HG02759 (cell line): Measurements from ENCODE around the gene TEDC2.
A peak's percentile ranks its signal among the peaks of the same experiment; 100 is the strongest.
"Not testable (repeated sequence)": the region's sequence is repeated elsewhere in the genome, so short reads cannot be mapped to it uniquely, and the experiment has no call there.

ENCODE experiments used
- ATAC-seq: cut with Tn5 transposase; IDR thresholded peaks from one replicate; pipeline ENCODE4 v1.9.1; 2021; ENCODE audit warnings: mild to moderate bottlenecking, moderate library complexity; ENCODE audit not compliant: unreplicated experiment

The TEDC2 gene, protein sequence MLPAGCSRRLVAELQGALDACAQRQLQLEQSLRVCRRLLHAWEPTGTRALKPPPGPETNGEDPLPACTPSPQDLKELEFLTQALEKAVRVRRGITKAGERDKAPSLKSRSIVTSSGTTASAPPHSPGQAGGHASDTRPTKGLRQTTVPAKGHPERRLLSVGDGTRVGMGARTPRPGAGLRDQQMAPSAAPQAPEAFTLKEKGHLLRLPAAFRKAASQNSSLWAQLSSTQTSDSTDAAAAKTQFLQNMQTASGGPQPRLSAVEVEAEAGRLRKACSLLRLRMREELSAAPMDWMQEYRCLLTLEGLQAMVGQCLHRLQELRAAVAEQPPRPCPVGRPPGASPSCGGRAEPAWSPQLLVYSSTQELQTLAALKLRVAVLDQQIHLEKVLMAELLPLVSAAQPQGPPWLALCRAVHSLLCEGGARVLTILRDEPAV

DNA sequence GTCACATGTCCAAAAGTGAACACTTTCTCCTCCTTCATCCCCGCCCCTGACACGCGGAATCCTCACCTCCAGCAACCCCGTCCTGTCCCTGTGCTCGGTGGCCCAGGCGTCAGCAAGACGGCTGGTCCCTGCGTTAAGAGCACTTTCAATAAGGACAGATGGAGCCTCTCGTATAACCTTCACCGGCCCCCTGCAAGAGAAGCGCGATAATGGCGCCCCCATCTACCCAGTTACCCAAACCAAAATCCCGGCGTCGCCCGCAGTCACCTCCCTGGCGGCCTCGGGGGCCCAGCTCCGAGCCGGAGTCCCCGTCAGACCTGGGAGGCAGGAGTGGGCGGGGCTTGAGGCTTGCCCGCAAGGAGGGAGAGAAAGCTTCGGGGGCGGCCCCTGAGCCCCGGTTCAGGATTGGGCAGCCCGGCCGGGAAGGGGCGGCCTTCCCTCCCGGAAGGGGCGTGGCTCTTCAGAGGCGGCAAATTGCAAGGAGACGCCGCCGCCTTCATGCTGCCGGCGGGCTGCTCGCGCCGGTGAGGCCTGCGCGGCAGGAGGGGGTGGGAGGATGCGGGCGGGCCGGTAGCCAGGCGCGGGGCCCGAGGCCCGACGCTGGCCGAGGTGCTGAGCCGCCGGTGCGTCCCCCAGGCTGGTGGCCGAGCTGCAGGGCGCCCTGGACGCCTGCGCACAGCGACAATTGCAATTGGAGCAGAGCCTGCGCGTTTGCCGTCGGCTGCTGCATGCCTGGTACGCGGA, at the start of gene TEDC2:
TEDC2 (plus strand) TSS at position 463 of the 744 bp plus-strand sequence; CDS start at position 499, 36 bp downstream.
- ATAC-seq, result peak; percentile 93

DNA sequence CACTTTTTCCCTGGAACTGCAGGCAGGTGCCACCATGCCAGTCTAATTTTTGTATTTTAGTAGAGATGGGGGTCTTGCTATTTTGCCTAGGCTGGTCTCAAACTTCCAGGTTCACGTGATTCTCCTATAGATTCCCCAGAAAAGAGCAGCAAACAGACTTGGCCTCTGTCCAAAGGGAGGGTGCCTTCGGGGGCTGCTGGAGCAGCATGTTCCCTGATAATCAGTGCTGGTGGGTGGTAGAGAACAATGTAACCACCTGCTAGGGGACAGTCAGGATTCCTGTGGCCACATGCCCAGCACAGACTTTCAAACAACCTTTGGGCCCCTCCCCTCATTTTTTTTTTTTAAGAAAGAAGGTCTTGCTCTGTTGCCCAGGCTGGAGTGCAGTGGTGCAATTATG, 44.8 kb upstream of the TEDC2 start:
- no peak for ATAC-seq

DNA sequence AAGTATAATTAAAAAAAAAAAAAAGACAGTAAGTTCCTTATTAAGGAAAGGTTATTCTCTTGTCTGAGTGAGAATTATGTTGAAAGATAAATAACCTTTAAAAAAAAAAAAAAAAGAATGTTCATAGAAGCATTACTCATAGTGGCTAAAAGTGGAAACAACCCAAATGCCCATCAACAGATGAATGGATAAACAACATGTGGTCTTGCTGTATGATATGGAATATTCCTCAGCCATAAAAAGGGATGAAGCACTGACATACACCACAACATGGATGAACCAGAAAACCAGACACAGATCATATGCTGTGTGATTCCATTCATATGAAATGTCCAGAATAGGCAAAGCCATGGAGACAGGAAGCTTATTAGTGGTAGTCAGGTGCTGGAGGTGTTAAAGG, 39.9 kb upstream of the TEDC2 start:
- ATAC-seq, result no peak

DNA sequence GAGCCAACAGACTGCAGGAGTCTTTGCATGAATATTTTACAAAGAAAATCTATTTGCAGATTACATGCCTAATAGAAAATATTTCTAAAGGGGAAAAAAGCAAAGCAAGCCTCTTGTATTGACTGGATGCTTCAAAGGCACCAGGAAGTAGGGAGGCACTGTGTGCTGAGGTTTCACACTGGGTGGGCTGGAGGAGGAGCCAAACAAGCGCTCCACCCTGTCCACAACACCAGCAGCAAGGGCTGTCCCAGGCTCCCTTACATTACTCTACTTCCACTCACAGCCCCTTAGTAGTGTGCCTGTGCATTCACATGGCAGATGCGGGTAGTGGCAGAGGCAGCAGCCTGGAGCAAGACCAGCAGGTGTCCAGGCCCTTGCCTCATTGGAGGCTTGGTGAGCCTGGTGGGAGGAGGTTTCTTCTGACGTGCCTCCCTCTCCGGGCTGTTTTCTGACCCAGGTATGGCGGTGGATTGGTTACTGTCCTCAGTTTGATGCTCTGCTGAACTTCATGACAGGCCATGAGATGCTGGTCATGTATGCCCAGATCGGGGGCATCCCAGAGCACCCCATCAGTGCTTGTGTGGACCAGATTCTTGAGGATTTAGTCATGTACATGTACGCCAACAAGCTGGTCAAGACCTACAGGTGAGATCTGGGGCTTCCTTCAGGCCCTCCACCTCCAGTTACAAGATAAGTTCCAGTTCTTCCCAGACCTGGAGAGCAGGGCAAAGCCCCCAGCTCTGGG, 37.6 kb upstream of the TEDC2 start:
- ATAC-seq, result no peak

DNA sequence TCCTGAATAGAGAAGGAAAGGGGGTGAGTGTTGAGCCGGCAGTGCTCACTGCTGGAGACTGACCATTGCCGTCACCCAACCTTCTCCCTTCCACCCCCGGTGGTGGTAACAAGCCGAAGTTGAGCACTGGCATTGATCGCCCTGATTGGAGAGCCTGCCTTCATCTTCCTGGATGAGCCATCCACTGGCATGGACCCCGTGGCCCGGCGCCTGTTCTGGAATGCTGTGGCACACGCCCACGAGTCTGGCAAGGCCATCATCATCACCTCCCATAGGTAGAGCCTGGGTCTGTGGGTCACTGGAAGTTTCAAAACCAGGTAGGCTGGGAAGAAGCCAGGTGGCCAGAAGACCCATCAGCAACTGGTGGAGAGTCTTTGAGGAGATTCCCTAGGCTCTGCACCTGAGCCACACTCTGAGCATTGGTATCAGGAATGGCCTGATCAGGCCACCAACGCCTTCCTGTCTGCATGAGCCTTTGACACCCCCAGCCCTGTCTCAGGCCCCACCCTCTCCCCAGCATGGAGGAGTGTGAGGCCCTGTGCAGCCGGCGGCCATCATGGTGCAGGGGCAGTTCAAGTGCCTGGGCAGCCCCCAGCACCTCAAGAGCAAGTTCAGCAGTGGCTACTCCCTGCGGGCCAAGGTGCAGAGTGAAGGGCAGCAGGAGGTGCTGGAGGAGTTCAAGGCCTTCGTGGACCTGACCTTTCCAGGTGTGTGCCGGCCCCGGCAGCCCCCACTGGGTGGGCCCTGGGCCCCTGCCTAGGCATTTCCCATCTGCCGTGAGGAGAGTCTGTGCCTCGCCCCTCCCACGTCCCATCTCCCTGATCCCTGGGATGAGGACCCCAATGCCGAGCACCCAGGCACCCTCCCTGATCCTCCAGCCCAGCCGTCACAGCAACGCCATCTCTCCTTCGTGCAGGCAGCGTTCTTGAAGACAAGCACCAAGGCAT, 35.6 kb upstream of the TEDC2 start:
- no peak for ATAC-seq

DNA sequence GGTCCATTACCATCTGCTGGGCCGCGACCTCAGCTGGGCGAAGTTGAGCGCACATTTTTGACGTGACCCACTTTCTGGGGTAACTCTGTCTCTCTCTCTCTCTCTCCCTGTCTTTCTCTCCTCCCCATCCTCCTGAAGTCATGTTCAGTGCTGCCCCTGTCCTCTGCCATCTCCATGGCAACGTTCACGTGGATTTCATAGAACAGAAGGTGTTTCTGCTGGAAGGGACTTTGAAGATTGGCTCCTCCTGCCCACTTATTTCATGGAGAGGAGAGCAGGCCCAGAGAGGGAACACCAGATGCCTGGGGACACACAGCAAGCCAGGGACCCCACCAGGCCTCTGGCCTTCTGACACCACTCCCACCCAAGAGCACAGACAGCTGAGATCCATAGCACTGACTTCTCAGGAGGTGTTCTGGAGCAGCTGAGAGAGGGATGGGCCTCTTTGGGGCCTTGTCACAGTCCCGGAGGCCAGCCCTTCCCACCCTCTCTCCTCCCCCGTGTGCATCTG, 34.8 kb upstream of the TEDC2 start:
- ATAC-seq, result no peak

DNA sequence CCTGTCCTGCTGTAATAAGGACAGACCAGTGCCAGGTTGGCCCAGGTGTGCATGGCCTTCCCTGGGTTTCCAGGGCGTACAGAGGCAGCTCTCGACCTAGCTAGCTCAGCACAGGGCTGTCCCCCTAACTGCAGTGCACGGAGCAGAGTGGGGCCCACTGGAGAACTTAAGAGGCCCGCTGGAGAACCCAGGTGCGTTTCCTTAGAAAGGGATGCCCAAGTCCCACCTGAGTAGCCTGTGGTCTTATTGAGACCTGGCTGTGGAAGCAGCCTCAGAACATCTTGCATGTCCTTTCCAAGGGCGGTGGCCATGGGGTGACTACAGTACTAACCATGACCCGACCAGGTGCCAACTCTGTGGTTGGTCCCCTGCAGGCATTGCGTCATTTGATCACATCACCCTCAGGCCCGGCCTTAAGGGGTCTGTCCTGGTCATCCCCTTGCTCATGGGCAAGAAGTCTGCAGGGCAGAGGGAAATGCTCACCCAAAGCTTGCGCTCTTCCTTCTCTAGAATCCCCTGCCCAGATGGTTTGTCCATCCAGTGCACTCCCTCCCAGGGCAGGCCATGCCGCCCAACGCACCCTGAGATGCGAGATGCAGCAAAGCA, 34.0 kb upstream of the TEDC2 start:
- ATAC-seq, result no peak

DNA sequence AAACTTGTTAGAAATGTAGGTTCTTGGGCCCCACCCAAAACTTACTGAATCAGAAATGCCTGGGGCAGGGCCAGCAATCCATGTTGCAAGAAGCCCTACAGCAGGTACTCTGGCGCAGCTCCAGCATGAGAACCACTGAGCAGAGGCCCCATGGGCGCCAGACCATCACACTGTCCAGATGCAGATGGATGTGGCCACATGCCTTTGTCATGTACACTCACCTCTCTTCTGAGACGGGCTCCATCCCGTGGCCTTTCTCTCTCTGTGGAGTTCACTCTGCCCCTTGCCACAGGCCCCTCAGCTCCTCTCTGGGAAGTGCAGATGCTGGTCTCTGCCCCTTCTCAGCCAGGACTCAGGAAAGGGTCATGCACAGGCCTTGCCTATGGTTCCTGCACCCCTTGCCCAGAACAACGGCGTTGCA, 33.0 kb upstream of the TEDC2 start:
- ATAC-seq, result no peak

DNA sequence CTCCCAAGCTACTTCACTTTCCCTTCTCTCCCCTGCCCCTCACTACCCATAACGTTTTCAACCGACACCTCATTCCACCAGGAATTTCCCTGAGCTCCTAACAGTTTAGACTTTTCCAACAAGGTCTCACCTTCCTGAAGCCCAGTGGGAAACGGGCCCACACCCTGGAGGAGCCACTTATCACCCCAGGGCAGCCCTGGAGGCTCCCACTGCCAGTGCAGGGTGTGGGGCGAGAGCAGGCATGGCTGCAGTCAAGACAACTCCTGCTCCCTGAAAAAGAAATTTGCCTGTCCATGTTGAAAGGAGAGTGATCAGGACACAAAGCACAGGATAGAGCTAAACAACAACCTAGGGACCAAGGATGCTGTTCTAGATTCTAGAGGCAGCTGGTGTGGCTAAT, 32.4 kb upstream of the TEDC2 start:
- ATAC-seq, result no peak

DNA sequence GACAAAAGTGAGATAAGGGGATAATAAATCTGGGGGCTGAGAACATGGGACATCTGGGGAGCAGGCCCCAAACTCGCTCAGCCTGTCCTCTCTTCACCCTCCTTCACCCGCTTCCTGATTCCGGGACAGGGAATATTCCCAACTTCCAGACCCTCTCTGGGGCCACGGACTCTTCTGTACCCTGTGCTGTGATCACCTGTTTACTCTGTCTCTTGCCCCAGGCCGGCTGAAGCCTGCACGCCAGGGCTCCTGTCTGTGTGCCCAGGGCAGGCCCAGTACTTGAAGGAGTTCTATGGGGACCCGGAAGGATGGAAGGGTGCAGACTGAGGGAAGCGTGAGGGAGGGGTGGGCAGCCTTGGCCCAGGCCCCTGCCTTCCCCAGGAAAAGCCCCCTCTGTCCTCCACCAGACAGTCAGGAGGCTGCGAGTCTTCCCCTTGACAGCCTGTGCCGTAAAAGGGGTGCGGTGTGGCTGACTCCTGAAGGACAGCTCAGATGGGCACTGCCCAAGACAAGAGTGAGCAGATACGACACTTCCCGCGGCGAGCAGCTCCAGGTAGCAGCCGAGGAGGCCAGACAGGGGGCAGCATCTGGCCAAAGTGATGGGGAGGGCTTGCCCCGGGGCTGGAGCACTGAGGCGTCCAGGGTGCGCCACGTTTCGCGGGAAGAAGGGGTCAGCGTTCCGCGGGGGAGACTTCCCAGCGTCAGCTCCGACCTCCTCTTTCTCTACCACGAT, 31.7 kb upstream of the TEDC2 start:
- ATAC-seq, result peak; percentile 5

DNA sequence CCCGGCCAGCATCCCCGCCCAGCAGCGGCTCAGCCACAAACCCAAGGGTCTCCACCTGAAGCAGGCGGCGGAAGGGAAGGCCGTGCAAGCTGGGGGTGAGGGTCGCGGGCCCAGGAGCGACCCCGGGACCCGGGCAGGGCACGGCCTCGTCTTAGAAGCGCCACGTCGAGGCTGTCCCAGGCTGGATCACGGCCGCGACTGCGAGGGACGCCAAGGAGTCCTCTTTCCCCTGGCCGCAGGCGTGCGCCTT, 31.2 kb upstream of the TEDC2 start:
- peak; percentile 24 for ATAC-seq

DNA sequence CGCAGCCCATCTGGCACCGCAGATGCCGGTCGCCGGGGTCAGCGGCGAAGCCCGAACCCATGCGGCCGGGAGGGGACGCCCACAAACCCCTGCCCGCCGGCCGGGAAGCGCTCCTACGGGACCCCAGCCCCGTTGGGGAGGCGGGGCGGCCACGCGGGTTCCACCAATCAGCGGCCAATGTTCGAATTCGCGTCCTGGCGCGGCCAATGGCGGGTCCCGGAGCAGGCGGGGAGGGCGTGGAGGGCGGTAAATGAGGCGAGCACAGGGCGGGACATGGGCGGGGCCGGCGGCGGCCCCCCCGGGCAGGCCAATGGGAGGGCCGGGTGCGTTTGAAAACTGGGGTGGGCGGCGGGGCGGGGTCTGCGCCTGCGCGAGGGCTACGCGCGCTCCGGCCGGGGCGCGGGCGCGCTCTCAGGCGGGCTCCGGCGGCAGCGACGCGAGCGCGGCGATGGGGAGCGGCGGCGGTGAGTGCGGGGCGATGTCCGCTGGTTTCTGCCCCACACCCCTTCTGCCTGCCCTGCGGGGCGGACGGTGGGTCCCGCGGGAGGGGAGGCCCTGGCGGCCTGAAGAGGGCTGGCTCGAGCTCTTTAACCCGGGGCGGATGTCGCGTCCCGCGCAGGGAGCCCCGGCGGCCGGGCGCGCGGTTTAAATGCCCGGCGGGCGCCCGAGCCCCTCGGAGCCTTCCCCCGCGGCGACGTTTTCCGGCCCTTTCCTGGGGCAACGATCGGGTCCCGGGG, 30.7 kb upstream of the TEDC2 start, which contains the start of gene CCNF:
CCNF (plus strand) TSS at position 414 of the 737 bp plus-strand sequence; CDS start at position 449, 35 bp downstream.
- ATAC-seq, result peak; percentile 87

DNA sequence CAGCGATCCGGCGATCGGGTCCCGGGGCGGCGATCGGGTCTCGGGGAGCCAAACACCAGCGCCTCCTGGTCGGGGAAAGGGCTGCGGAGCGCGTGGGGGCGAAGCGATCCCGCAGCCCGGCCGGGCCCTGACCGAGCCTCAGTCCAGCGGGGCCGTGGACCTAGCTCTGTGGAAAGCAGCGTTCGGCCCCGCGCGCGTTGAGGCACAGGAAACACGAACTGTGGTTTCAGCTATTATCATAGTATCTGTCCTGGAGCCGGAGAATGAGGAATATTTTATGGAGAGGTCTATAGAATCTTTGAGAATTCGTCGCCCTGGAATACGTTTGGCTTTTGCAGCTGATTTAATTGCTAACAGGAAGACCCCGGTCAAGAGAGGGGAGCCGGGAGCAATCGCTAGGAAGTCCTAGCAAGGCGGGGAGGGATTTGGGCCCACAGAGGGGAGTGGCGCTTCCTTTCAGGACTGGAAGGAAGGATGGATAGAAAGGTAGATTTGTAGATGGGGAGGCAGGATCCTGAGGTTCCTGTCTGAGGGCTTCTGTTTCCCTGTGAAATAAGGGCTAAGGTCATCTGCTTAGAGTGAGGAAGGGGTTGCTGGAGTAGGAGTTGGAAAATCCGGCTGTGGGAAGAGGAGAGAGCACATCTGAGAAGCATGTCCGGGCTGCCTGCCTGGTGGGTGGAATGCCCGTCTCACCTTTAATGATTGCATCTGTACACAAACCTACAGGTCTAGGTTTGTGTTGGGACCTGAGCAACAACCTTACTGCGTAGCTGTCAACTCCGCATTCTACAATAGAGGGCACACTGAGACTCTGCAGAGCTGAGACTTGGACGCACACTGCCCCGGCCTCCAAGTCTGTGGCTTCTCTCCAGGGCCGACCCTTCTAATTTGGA, 29.9 kb upstream of the TEDC2 start:
- ATAC-seq, result no peak

DNA sequence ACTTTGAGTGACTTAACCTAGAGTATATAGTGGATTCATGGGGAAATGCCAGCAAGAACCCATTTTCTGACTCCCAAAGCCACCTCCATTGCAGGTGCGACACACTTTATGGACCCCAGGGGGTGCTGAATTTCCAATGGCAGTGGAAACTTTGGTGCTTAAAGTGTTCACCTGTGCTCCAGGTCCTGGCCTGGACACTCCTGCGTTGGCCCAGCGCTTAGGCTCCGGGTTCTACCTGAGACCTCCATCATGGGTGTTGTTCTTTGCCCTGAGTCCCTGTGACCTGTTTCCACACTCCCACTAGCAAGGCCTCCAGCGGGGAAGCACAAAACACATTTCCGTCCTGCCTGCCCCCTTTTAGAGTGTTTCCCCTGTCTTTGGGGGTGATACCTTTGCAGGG, 27.6 kb upstream of the TEDC2 start:
- no peak for ATAC-seq

DNA sequence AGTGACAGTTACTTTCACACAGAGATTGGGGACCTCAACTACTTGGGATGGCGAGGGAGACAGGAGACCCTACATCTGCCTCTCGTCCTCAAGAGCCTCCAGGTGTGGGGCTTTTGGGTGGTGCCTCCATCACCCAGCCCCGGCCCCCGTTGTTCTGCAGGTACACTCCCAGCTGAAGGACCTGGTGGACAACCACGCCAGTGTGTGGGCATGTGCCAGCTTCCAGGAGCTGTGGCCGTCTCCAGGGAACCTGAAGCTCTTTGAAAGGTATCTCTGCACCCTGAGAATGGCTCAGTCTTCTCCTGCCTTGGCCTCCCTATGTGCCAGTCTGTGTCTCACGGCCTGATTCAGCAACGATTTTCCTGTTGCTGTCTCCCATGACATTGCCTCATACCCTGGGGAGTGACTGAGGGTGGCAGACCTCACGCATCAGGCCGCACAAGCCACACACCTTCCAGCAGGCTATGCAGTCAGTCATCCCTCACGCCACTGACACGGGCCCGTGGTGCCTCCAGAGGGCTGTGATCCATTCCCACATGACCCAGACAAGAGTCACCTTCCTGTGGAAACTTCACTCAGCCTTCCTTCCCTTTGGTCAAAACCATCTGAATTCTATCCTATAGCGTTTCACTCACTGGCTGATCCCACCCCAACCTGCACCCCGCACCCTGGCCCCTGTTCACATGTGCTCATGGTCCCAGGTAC, 27.0 kb upstream of the TEDC2 start:
- no peak for ATAC-seq

DNA sequence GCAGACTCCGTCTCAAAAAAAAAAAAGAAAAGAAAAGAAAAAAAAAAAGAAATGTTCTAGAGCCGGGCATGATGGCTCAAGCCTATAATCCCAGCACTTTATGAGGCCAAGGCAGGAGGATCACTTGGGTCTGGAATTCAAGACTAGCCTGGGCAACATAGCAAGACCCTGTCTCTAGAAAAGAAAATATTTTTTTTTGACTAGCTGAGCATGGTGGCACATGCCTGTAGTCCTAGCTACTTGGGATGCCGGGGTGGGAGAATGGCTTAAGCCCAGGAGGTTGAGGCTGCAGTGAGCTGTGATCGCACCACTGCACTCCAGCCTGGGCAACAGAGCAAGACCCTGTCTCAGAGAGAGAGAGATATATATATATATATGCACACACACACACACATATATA, 24.7 kb upstream of the TEDC2 start:
- ATAC-seq, result not testable (repeated sequence)

DNA sequence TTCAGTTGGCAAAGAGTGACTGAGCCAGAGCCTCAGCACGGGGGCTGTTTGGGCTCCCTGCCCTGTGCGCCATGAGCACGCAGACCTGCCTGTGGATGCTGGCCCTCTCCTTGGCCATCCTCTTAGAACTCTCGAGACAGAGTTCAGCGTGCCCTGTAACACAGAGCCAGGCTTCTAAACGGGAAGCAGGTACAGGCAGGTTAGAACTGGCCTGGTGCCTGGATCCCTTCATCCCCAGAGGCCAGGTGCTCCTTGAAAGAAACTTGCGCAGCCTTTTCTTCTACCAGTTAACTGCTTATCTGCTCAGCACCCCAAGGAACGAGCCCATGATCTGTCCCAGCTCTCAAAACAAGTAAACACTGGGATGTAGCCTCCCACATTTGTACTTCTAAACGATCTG, 23.8 kb upstream of the TEDC2 start:
- no peak for ATAC-seq
